PC-3 (cell line): ENCODE data around the gene C1QTNF12. TPM values are rescaled to one million over a fixed set of nuclear protein-coding genes. Genes with fewer than 3 reads are reported as not detected.

ENCODE experiments used
- ATAC-seq: fragments of 200-7000 bp; cut with Tn5 transposase; 2 replicates; pipeline ENCODE4 v1.9.1; 2020; ENCODE audit warnings: mild to moderate bottlenecking, moderate library complexity
- BruUV-seq: library from RNA; stranded (reverse); fragments of 400-500 nt; replicated peaks from 2 replicates; lab custom pipeline; 2021; lab: Mats Ljungman, UMichigan
- CTCF ChIA-PET: fragments of 300-600 bp; sonication (Branson Sonifier 250); formaldehyde crosslinking; loops from one replicate; lab custom pipeline; 2022; ENCODE audit warnings: antibody characterized with exemption; lab: Charles Lee
- POLR2A ChIA-PET: fragments of 300-600 bp; sonication (Branson Sonifier 250); formaldehyde crosslinking; loops from one replicate; lab custom pipeline; 2022; ENCODE audit warnings: antibody characterized with exemption; ENCODE audit not compliant: unreplicated experiment; lab: Charles Lee
- DNase-seq: peaks from one replicate; pipeline ENCODE4 v3.0.0-alpha.2; 2015
- H2AFZ ChIP-seq: fragments of 300-600 bp; sonication (generic); 2 replicates; pipeline ENCODE4 v1.6.0; 2016; ENCODE audit warnings: antibody characterized with exemption, low read length
- H3F3A ChIP-seq: fragments of 300-600 bp; sonication (generic); one replicate; pipeline ENCODE4 v1.6.0; 2017; ENCODE audit warnings: antibody characterized with exemption, low read length, control low read depth, mild to moderate bottlenecking; ENCODE audit not compliant: unreplicated experiment
- H3K27ac ChIP-seq: fragments of 300-600 bp; sonication (generic); 2 replicates; pipeline ENCODE4 v1.5.1; 2016; ENCODE audit warnings: mild to moderate bottlenecking, low read length
- H3K27me3 ChIP-seq: fragments of 300-600 bp; sonication (generic); 2 replicates; pipeline ENCODE4 v1.6.1; 2016; ENCODE audit warnings: low read length, mixed read lengths
- H3K36me3 ChIP-seq: fragments of 300-600 bp; sonication (generic); 2 replicates; pipeline ENCODE4 v1.6.1; 2016; ENCODE audit warnings: low read depth, mixed run types, low read length, mixed read lengths
- H3K4me1 ChIP-seq: fragments of 300-600 bp; sonication (generic); 2 replicates; pipeline ENCODE4 v1.5.1; 2016; ENCODE audit warnings: low read length; ENCODE audit not compliant: insufficient read depth
- H3K4me2 ChIP-seq: fragments of 300-600 bp; sonication (generic); 2 replicates; pipeline ENCODE4 v1.6.0; 2016; ENCODE audit warnings: low read length
- H3K4me3 ChIP-seq: fragments of 300-600 bp; sonication (generic); 2 replicates; pipeline ENCODE4 v1.5.1; 2016; ENCODE audit warnings: mild to moderate bottlenecking, low read length, mixed read lengths
- H3K79me2 ChIP-seq: fragments of 300-600 bp; sonication (generic); 2 replicates; pipeline ENCODE4 v1.6.1; 2017; ENCODE audit warnings: low read length, mixed read lengths
- H3K9ac ChIP-seq: fragments of 300-600 bp; sonication (generic); 2 replicates; pipeline ENCODE4 v1.6.0; 2016; ENCODE audit warnings: mild to moderate bottlenecking, low read length
- H3K9me2 ChIP-seq: fragments of 300-600 bp; sonication (generic); replicated peaks from 2 replicates; pipeline ENCODE4 v1.6.1; 2016; ENCODE audit warnings: mixed run types, low read length, mixed read lengths
- H3K9me3 ChIP-seq: fragments of 300-600 bp; sonication (generic); 2 replicates; pipeline ENCODE4 v1.6.1; 2016; ENCODE audit warnings: low read length, mixed read lengths
- H4K20me1 ChIP-seq: fragments of 300-600 bp; sonication (generic); 2 replicates; pipeline ENCODE4 v1.6.1; 2016; ENCODE audit warnings: low read length, mixed read lengths
- CTCF ChIP-seq: fragments of 300-600 bp; sonication (generic); conservative IDR thresholded peaks from 2 replicates; pipeline ENCODE4 v1.5.1; 2017; ENCODE audit warnings: antibody characterized with exemption, low read depth, mild to moderate bottlenecking, low read length
- EZH2 ChIP-seq: fragments of 300-600 bp; sonication (generic); IDR thresholded peaks from one replicate; pipeline ENCODE4 v1.6.1; 2017; ENCODE audit warnings: antibody characterized with exemption, mild to moderate bottlenecking, low read length; ENCODE audit not compliant: unreplicated experiment
- EZH2phosphoT487 ChIP-seq: fragments of 300-600 bp; sonication (generic); IDR thresholded peaks from 2 replicates; pipeline ENCODE4 v1.6.1; 2018; ENCODE audit warnings: mild to moderate bottlenecking, antibody characterized with exemption, low read length, borderline replicate concordance
- intact Hi-C: fragments of 100-400 bp; cut with micrococcal nuclease; formaldehyde crosslinking; loops from 2 replicates; pipeline ENCODE4 v1.9.0; 2023
- total RNA-seq: library from RNA; depleted of rRNA; stranded (reverse); fragments of >200 nt; gene quantifications from 2 replicates; pipeline ENCODE4 v1.2.3, GENCODE V29; 2014

Gene C1QTNF12
- total RNA-seq, 1 experiment from 2014 or later: 3.9 TPM

GRCh38 chr1:1236176-1236763, 10.3 kb downstream of the C1QTNF12 start:
- ChIA-PET CTCF (no interaction called here), POLR2A (no interaction called here)
- Histone ChIP-seq H2AFZ (no peak overlapping the region), H4K20me1 (no peaks in the 10 kb centered on the region), H3K36me3 (no peaks in the 10 kb centered on the region), H3K4me2 (peak overlapping the region; percentile 76; the same call in 1 of the 2 replicates), H3K27ac (peak overlapping the region; percentile 91), H3K9ac (0 out of 2 replicates have a peak overlapping the region, but pooled peaks have one; percentile 71), H3K9me3 (no peaks in the 10 kb centered on the region), H3K79me2 (peaks cover 39% of the 10 kb centered on the region), H3K9me2 (no peaks in the 10 kb centered on the region), H3K27me3 (no peaks in the 10 kb centered on the region), H3F3A (no peaks in the 10 kb centered on the region), H3K4me3 (no peak overlapping the region), H3K4me1 (peaks cover 62% of the 10 kb centered on the region)
- BruUV-seq: no TSS peak
- no peak for TF ChIP-seq EZH2
- no peak for TF ChIP-seq EZH2phosphoT487
- TF ChIP-seq CTCF: no peak
- ATAC-seq (no peak), DNase-seq (no peak)
- intact Hi-C loops: loop anchor here (5.0 kb wide), 1 partner anchor 56 kb away; no protein-coding TSS in a partner anchor

DNA sequence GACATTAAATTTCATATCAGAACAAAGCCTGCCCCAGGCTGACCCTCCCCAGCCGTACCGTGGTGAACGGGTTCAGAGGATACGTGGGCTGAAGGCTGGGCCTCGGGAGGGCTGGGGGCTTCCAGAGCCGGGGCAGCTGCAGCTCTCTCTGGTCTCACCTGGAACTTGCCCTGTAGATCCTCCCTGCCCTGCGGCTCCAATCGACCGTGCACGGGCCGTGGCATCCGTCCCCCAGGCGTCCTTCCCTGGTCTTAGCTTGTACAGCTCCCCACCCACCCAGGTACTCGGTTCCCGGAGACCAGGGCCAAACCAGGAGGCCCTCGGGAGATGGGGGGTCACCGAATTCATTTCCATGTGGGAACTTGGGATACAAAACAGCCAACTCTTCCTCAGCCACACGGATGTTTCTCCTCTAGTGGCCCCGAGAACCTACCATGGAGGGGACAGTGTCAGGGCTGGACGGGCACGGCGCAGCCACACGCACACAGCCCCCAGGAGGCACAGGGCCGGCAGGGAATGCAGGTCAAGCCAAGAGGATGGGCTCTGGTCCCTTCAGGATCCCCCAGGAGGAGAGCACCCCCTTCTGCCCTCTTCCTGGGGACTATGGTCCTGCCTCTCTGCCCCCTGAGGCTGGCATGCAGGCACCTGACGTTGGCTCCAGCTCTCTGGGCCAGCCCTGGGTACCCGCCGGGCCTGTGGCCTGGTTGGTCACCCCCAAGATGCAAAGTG, 11.3 kb downstream of the C1QTNF12 start:
- no peak overlapping the region for H3K9ac ChIP-seq
- no TSS peak for BruUV-seq
- peaks cover 50% of the 10 kb centered on the region for H3K79me2 ChIP-seq
- ATAC-seq (no peak), DNase-seq (no peak)
- no peaks in the 10 kb centered on the region for H3F3A ChIP-seq
- no peaks in the 10 kb centered on the region for H3K36me3 ChIP-seq
- H3K9me3 ChIP-seq: no peaks in the 10 kb centered on the region
- H3K9me2 ChIP-seq: no peaks in the 10 kb centered on the region
- TF ChIP-seq EZH2phosphoT487 (no peak), CTCF (no peak), EZH2 (no peak)
- POLR2A ChIA-PET: no interaction called here
- no peak overlapping the region for H2AFZ ChIP-seq
- intact Hi-C loops: loop anchor here (5.0 kb wide), 1 partner anchor 57 kb away; no protein-coding TSS in a partner anchor
- H4K20me1 ChIP-seq: peaks cover under 1% of the 10 kb centered on the region; the same call in 1 of the 2 replicates
- peaks cover 66% of the 10 kb centered on the region for H3K4me1 ChIP-seq
- H3K4me3 ChIP-seq: no peak overlapping the region
- CTCF ChIA-PET: no interaction called here
- H3K4me2 ChIP-seq: no peak overlapping the region
- no peak overlapping the region for H3K27ac ChIP-seq
- no peaks in the 10 kb centered on the region for H3K27me3 ChIP-seq
